VCaP (cell line): ENCODE data around the gene SPTBN1.

Experiments used
- H3K27ac ChIP-seq: fragments of 450-650 bp; 2 replicates; pipeline ENCODE4 v1.5.1; 2017
- TF ChIP-seq, protein P1 (sequence below): fragments of 450-650 bp; conservative IDR thresholded peaks from 2 replicates; pipeline ENCODE4 v1.5.1; 2017; ENCODE audit warnings: mild to moderate bottlenecking, moderate library complexity

The SPTBN1 gene

DNA sequence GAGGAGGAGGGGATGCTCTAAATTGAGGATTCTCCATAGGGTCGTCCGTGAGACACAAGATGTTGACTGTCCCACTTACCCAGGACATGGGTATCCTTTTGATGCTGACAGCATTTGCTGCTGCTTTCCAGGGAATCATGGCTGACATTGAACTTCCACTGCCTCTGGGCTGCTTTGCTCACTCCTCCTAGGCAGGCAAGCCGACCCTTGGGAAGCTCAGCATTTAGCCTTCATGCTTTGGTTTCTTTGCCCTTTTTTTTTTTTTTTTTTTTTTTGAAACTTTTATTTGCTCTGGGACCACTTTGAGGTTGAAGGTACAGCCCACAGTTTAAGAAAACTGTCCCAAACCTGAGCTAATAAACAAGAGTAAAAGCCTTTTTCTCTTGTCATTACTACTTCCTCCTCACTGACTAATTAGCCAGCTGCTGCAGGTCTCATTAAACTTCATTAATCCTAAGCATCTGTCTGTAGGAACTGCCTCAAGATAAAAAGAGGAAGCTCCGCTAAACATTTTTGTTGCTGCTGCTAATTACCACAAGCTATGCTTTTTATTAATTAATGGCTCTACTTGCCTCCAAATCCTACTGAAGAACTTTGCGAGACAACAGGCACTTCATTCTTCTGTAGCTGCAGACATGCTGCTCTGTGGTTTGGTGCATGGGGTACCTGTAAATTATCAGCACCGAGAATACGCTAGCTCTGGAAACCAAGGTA, 125.4 kb downstream of the SPTBN1 start:
- TF ChIP-seq, protein P1, sequence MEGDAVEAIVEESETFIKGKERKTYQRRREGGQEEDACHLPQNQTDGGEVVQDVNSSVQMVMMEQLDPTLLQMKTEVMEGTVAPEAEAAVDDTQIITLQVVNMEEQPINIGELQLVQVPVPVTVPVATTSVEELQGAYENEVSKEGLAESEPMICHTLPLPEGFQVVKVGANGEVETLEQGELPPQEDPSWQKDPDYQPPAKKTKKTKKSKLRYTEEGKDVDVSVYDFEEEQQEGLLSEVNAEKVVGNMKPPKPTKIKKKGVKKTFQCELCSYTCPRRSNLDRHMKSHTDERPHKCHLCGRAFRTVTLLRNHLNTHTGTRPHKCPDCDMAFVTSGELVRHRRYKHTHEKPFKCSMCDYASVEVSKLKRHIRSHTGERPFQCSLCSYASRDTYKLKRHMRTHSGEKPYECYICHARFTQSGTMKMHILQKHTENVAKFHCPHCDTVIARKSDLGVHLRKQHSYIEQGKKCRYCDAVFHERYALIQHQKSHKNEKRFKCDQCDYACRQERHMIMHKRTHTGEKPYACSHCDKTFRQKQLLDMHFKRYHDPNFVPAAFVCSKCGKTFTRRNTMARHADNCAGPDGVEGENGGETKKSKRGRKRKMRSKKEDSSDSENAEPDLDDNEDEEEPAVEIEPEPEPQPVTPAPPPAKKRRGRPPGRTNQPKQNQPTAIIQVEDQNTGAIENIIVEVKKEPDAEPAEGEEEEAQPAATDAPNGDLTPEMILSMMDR, result no peak
- peak overlapping the region; percentile 84; the same call in 1 of the 2 replicates for H3K27ac ChIP-seq

DNA sequence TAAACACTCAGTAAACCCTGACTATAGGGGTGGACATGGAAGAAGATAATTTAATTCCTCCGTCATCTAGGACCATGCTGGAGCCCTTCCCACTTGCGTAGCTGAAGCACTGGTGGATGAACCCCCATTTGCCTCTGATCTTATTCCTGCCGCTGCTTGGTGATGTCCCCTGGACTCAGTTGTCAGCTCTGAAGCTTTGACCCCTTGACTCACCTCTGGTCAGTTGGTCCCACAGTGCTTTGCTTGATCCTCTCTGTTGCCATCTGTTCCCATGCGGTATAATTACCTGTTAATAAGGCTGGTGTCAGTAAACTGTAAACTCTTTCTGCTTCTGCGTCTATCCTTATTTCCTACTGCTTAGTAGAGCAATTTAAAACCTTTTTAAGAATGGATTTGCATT, 126.9 kb downstream of the SPTBN1 start:
- H3K27ac ChIP-seq, result no peak overlapping the region
- TF ChIP-seq, protein P1, result no peak

DNA sequence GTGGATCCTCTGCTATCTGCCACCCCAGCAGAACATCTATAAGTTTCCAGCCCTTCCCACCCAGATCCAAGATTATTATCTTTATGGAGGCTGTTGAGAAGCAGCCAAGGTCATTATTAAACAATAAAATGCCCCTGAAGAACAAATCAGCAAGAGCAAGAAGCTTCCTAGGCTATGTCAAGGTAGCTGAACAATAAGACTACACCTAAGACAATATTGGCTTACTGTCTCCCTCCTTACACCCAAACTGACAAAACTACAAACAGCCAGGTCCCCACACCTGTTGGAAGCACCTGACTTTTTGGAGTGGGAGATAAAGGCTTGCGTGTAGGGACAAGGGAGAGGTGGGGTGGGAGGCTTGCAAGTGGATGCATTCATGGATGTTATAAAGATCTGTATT, 128.5 kb downstream of the SPTBN1 start:
- H3K27ac ChIP-seq, result peak overlapping the region; percentile 60
- TF ChIP-seq, protein P1, result no peak

DNA sequence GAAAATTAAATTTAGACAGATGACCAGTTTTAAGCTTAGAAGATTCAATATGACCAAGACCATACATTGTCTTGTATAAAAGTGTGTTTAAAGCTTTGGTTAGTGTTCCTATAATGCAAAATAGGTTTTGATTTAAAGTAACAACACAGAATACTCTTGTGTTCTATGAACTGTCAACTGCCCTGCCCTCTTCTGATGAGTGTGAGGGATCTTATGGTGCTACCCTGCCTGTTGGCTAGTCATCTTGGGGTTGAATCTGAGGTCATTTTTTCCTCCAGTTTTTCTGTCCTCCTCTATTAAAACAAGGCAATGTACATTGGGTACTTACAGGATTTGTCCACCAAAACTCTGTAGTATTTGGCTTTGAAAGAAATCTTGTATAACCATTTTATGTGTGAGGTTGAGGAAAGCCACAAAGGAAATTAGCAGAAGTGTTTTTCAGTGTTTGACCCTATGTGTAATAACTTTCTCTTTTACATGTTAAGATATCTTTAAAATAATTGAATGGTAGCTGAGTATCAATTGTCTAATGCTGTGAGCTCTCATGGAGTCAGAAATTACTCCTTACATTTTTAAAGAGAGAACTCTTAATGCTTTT, 129.1 kb downstream of the SPTBN1 start:
- peak overlapping the region; percentile 60 for H3K27ac ChIP-seq
- TF ChIP-seq, protein P1, result no peak

DNA sequence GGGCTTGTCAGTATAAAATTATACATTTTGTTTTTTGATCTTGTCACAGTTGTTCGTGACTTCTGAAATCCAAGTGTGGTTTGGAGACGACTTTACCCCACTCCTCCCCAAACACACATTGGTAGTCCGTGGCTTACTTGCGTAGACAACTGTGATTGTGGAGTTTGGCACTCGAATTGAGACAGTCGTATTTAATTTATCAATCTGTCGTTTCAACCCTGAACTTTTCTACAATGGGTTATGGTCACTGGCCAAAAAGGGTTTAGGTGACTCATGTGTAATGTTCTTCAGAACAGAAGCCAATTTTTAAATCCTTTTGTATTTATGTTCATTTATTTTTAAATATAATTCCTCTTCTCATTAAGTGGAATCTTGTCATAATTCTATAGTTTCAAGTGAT, 129.9 kb downstream of the SPTBN1 start:
- TF ChIP-seq, protein P1, result no peak
- H3K27ac ChIP-seq, result no peak overlapping the region; the same call in 1 of the 2 replicates

DNA sequence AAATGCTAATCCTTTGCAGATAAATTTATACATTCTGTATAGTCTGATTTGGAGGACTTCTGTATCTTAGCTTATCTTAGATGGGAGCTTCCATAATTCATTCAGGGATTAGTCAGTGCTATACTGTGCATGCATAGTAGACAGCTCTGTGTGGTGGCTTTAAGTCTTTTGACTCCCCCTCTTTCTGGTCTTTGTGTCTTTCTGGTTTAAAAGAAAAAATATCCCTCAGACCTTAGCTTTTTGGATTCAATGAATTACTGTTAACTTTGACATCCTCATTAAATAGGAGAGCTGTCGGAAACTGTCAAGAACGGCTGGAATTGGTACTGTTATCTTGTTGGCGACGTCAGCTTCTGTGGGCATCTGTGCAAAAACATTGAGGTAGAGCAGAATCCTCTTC, 130.4 kb downstream of the SPTBN1 start:
- TF ChIP-seq, protein P1, result no peak
- no peak overlapping the region for H3K27ac ChIP-seq

DNA sequence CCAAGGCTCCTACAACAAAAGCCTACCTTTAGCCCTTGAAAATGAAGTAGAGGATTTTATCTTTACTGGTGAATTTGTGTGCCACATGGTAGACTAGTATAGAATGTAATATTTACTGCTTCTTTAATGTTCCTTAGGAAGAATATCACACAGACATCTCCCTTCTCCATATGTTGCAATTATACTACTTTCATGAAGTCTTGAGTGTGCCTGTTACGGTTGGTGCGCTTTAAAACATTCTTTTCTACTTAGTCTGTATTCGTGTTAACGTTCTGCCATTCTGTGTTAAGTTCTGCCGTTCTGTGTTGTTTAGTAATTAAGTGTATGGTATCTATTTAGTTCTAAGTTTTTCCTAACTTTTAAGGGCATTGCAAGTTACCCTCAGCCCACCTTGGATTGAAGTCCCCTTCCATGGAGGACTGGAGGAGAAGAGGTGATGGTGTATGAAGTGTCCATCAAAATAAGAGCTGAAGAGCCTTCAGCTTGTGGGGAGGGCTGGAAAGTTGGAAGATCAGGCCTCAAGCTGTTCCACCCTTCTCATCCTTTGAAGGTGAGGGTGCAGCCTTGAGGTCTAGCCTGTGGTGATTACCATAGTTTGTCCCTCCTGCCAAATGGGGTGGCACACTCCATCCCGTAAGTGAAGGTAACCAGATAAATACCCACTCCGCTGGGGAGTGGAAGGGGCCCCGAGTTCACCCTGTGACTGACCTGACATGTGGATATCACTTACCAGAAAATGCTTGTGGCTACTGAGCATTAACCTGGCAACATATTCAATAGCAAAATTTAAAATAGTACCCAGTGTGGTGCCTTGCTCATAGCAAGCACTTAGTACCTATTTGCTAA, 131.3 kb downstream of the SPTBN1 start:
- TF ChIP-seq, protein P1, result no peak
- H3K27ac ChIP-seq, result no peak overlapping the region
